Panc1 (cell line): ENCODE results near the gene PM20D1.
"Not testable (repeated sequence)": the region's sequence is repeated elsewhere in the genome, so short reads cannot be mapped to it uniquely, and the experiment has no call there.

Source experiments
- CTCF ChIP-seq: fragments of 450-650 bp; IDR thresholded peaks from 2 replicates; pipeline ENCODE4 v1.5.1; 2017; ENCODE audit warnings: mild to moderate bottlenecking
- POLR2AphosphoS5 ChIP-seq: IDR thresholded peaks from 2 replicates; pipeline ENCODE4 v1.6.1; 2012; ENCODE audit warnings: mild to moderate bottlenecking, low read depth, low read length, moderate library complexity
- REST ChIP-seq, 2 experiments: IDR thresholded peaks; 2 replicates each; pipeline ENCODE4 v1.6.1; 2011 to 2012; ENCODE audit warnings: low read depth in 2 of 2, control low read depth in 1 of 2, low read length in 1 of 2, mild to moderate bottlenecking in 1 of 2, moderate library complexity in 1 of 2; ENCODE audit not compliant: insufficient read depth in 1 of 2
- SIN3A ChIP-seq: IDR thresholded peaks from 2 replicates; pipeline ENCODE4 v1.6.1; 2012; ENCODE audit warnings: low read depth, mild to moderate bottlenecking, low read length, moderate library complexity, borderline replicate concordance; ENCODE audit not compliant: insufficient read depth

GRCh38 chr1:205894119-205894518 is 44.2 kb upstream of the PM20D1 start:
- TF ChIP-seq CTCF; POLR2AphosphoS5; REST (IDR thresholded peaks at IDR 0.05; ENCODE audit: insufficient read depth in 1 of 2, low read depth in 2 of 2, low read length in 1 of 2); SIN3A: not testable (repeated sequence)
